GM21529 (cell line): ENCODE results near the gene AKR1C2.
"Not testable (repeated sequence)": the region's sequence is repeated elsewhere in the genome, so short reads cannot be mapped to it uniquely, and the experiment has no call there.

Experiments used
- ATAC-seq: cut with Tn5 transposase; IDR thresholded peaks from one replicate; pipeline ENCODE4 v1.9.1; 2021; ENCODE audit not compliant: unreplicated experiment

Gene AKR1C2

GRCh38 chr10:4961558-4961957 is 42.1 kb downstream of the AKR1C2 start:
- ATAC-seq, result not testable (repeated sequence)

- ATAC-seq, result not testable (repeated sequence)
These were observed 46.6 kb downstream of the AKR1C2 start for GRCh38 chr10:4956955-4957645.

GRCh38 chr10:4956088-4956487 is 47.6 kb downstream of the AKR1C2 start:
- not testable (repeated sequence) for ATAC-seq

DNA sequence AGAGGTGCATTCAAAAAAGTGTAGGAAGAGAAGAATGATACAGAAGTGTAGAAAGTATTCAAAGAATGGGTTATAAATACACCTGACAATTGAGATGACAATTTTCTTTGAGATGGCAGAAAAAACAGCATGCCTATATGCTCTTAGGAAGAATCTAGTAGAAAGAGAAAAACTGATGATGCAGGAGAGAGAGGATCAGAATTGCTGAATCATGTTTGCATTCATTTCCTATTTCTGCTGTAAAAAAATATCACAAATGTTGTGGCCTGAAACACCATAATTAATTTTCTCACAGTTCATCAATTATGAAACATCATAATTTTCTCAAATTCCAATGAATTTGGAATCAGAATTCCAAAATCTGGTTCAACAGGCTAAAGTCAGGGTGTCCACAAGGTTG is 50.3 kb downstream of the AKR1C2 start:
- no peak for ATAC-seq

DNA sequence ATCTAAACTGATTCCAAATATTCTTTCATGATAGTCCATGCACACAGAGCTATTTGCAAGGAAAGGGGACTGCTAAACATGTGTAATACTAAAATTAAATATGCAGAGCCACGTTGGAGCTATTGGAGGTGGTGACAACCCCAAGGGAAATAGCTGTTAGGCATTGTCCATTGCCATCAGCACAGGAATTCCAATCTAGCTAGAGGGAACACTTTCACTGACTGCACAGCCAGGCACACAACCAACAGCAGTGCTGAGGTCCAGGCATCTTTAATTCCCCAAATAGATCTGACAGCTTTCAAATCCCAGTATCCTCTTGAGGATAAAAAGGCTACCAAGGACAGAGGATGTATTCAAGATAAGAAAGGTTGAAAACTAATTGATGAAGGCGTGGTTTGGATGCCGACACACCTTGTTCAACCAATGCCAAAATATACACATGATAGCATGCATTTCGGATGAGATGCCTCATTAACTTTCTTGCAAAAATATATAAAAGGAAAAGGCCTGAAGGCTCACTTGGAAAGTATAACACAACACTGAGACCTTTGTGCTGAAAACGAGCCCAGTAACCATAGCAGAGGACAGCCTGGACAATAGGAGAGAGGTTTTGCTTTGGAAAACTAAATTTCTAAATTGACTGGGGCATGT is 52.0 kb downstream of the AKR1C2 start:
- not testable (repeated sequence) for ATAC-seq

GRCh38 chr10:4947635-4948596 is 55.7 kb downstream of the AKR1C2 start:
- no peak for ATAC-seq

- ATAC-seq, result no peak
These were observed 56.5 kb downstream of the AKR1C2 start for GRCh38 chr10:4947039-4947634.

DNA sequence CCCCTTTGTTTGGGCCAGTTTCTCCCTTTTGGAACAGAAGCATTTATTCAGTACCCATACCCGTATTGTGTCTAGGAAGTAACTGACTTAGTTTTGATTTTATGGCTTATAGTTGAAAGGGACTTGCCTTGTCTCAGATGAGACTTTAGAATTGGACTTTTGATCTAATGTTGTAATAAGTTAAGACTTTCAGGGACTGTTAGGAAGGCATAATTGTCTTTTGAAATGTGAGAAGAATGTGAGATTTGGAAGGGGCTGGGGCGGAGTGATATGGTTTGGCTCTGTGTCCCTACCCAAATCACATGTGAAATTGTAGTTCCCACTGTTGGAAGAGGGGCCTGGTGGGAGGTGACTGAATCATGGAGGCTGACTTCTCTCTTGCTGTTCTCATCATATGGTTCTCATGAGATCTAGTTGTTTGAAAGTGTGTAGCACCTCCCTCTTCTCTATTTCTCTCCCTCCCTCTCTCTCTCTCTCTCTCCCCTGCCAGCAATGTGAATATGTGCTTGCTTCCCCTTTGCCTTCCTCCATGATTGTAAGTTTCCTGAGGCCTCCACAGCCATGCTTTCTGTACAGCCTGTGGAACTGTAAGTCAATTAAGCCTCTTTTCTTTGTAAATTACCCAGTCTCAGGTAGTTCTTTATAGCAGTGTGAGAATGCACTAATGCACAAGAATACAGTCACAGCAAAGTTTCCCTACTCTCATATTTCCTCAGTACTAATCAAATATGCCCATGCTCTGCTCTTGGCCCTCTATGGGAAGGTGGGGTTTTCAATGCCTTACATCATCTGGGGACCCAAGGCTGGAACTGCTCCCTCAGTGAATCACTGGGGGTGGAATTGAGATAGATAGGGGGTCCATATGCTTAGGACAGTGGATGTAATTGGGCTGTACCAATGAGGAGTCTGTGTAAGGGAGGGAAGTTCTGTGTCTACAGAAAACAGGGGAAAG is 57.6 kb downstream of the AKR1C2 start:
- ATAC-seq, result no peak

GRCh38 chr10:4944841-4945240 is 58.8 kb downstream of the AKR1C2 start:
- ATAC-seq, result no peak

DNA sequence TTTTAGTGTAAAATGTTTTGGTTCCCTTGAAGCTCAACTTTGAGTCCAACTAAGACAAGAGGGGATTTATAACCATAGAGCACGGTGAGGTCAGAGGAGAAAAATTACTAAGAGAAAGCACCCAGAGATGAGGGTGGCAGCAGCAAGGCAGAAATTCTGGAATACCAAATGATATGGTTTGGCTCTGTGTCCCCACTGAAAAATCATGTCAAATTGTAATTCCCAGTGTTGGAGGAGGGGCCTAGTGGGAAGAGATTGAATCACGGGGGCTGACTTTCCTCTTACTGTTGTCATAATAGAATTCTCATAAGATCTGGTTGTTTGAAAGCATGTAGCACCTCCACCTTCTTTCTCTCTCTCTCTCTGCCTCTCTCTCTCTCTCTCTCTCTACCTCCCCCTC is 59.8 kb downstream of the AKR1C2 start:
- no peak for ATAC-seq

DNA sequence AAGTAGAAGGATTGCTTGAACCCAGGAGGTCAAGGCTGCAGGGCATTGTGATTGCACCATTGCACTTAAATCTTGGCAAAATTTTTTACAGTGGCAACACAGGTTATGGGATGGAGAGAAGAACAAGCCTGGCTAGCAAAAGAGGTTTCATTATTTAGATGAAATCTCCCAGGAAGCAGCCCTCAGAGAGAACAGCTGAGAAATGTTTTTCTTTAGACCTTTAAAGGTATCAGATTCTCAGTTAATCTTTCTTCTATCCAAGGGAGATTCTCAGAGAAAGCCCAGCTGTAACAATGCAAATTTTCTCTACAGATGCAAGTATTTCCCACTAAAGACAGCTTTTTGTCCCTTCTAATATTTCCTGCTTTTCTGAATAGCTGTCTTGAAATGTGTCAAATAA is 60.2 kb downstream of the AKR1C2 start:
- ATAC-seq, result not testable (repeated sequence)

- ATAC-seq, result not testable (repeated sequence)
These were observed 60.7 kb downstream of the AKR1C2 start for GRCh38 chr10:4942931-4943330.

GRCh38 chr10:4941540-4942330 is 61.9 kb downstream of the AKR1C2 start:
- no peak for ATAC-seq

DNA sequence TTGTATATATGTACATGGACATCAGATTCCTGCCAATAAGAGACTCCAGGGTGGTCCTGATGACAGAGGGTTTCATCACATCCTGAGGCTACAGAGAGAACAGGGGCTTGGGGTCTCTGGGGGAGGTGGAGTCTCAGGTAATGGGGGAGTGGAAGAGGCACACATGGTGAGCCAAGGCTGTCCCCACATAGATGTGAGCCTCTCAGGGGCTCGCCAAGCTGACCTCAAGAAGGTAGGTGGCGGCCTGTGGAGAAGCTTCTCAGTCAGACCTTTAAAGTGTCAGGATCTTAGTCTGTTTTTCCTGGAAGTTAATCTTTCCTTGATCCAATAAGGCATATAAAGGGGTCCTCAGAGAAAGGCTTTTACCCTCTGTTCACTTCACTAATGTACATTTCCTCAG is 62.7 kb downstream of the AKR1C2 start:
- ATAC-seq, result not testable (repeated sequence)

GRCh38 chr10:4940073-4940428 is 63.6 kb downstream of the AKR1C2 start:
- not testable (repeated sequence) for ATAC-seq

DNA sequence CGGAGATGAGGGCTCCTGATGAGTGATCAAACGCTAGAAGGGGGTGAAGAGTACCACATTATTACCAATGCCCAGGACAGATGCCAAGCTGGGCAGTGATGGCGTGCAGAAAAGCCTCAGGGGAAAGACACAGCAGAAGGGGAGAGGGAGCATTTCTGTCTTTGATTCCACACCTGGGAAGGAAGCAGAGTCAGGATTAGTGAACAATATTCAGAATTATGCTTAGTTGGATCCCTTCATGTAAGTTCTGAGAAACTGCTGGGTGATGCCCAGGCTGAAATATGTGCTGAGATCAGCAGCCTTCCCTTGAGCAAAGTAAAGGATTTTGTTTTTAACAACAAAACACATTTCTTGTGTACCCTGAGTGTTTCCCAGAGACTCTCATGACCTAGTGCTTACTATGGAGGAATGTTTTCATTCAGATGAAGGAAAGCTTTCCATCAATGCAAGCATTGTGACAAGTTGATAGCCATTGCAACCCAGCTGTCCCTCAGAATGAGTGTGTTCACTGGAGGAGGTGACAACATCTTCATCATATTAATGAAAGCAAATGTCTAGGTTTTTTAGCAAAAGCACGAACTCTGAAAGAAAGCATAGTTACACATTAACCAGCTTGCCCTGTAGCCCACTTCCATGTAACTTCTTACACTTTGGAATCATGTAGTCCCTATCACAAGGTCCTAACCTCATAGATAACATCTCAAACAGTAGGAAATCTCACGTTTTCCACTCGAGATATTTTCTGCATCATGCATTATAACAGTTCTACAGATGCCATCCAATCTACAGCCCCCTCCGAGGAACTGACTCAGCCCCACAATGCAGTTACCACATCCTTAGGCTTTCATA is 64.2 kb downstream of the AKR1C2 start:
- no peak for ATAC-seq
